ENCODE measurements around the gene FALEC.
"Not testable (repeated sequence)": the region's sequence is repeated elsewhere in the genome, so short reads cannot be mapped to it uniquely, and the experiment has no call there.

Gene FALEC

DNA sequence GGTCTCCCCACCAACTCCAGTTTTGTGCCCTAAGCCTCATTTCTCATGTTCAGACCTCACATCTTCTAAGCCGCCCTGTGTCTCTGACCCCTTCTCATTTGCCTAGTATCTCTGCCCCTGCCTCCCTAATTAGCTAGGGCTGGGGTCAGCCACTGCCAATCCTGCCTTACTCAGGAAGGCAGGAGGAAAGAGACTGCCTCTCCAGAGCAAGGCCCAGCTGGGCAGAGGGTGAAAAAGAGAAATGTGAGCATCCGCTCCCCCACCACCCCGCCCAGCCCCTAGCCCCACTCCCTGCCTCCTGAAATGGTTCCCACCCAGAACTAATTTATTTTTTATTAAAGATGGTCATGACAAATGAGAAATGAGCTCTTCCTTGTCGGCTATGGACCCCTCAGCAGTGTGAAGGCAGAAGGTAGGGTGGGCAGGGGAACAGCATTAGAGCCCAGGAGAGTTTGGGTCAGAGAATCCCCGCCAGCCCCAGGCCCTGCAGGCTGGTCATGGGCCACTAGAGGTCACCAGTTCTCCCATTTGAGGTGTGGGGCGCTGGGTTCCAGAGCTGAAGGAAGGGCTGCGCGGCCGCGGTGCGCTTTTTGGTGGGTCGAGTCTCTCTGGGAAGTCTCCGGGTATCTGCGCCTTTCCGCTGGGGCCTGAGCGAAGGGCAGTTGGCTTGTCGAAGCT lies 45.2 kb downstream of the FALEC start:
- DNase-seq: peak; percentile 87

DNA sequence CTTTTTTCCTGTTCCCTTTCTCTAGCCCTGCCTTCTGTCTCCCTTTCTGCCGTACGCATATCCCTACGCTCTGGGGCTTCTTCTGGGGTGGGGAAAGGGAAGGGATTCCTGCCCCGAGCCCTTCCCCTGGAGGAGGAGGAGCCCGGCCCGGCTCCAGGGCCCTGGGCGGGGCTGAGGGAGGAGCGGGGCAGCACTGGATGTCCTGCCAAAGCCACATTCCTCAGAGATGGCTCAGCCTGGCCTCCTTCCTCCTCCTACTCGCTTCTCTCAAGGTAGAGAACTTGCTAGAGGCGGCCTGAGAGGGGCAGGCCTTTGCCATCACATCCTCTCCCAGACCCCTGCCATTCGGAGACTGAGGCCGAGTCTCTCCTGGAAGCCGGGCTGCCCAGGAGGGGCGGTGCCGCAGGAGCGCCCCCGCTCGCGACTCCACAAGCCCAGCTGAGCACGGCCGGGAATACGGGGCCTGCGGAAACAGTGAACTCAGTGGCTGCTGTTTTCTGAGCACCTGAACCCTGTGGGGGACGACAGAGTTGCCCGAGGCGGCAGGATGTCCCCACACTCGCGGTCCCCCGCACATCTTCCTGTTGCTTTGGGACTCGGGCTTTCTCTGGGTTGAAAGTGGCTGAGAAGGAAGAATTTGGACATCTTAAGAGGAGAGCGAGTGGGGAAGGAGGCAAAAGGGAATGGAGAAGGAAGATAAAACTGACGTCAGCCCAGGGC lies 45.9 kb downstream of the FALEC start:
- DNase-seq: peak; percentile 72

DNA sequence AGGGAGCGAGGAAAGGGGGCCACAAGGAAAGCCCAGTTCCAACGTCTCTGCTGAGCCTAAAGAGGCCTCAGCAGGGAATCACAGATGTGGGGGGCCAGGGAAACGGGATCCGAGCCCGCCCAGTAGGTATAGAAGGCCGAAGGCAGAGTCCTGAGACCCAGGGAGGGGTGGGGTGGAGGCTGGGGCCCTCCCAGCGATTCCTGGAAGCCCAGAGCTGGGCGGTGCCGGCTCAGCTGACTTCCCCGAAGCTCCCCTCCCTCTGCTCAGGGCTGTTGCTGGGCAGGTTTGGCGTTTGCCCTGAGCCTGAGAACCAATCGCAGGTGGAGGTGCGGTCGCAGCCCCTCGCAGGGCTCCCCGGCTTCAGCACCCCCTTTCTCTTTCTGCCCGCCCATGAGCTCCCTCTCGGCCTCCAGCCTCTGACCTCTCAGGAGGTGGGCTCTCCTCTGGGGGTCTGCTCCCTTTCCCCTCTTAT lies 46.5 kb downstream of the FALEC start:
- DNase-seq: peak; percentile 93

DNA sequence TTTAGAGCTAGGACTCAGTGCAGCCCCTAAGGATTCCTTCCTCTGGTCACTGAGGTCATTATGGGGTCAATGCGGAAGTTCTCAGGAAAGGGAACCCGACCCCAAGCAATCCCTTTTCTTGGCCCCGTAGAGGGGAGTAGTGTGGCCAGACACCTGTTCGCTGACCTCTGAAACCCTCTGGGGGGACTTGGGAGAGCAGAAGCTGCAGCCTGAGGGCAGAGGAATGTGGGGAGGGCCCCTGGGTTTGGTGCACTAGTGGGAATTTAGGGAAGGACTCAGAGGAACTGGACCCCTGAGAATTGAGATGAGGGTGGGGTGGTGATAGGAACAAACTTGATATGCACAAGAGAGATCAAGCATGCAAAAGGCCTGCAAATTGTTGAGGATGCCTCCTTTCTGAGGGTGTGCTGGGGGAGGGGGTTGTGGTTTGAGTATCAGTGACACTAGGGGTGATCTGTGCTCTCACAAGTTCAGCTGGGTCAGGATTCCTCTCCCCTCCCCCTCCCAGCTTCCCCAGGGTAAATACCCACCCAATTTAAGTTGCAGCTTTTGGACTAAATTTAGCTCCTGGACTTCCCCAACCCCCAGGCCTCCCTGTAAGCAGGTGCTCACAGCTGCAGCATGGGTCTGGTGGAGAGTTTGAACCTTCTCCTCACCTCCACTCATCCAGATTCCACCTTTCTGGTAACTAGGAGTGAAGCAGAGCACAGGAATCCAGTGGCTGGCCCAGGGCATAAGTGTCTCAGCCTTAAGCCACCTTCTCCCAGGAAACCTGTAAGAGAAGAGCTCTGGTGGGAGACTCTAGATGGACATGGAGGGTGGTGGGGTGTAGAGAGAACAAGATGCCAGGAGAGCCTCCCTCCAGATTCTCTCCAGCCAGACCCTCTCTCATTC lies 47.1 kb downstream of the FALEC start:
- DNase-seq: peak; percentile 89

DNA sequence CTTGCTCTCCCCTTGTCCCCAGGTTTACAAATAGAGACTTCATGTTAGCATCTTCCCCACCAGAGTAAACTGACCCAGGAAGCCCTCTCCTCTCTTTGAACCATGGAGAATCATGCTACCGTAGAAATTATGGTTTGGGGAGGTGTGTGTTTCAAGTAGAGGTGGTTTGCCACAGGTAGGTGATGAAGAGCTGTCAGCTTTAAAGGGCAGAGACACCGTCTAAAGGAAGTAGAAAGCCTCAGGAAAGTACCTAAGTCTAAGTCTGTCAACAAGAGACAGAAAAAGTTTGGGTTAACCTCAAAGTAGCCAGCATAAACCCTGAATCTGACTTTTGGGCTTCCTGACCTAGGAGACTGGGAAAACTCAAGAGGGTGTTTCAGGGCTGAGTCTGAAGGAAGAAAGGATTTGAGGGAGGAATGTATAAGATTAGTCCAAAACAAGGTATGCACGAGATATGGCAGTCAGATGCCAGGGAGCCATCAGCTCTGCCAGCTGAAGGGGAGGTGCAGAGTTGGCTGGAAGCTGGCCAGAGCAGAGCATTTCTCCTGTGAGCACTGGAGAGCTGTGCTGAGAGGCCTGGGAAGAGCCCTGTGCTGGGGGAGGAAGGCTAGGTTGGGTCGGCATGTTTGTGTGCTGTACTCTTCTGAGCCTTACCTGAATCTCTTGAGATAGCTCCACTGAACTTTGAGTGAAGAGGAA lies 47.9 kb downstream of the FALEC start:
- DNase-seq: no peak

DNA sequence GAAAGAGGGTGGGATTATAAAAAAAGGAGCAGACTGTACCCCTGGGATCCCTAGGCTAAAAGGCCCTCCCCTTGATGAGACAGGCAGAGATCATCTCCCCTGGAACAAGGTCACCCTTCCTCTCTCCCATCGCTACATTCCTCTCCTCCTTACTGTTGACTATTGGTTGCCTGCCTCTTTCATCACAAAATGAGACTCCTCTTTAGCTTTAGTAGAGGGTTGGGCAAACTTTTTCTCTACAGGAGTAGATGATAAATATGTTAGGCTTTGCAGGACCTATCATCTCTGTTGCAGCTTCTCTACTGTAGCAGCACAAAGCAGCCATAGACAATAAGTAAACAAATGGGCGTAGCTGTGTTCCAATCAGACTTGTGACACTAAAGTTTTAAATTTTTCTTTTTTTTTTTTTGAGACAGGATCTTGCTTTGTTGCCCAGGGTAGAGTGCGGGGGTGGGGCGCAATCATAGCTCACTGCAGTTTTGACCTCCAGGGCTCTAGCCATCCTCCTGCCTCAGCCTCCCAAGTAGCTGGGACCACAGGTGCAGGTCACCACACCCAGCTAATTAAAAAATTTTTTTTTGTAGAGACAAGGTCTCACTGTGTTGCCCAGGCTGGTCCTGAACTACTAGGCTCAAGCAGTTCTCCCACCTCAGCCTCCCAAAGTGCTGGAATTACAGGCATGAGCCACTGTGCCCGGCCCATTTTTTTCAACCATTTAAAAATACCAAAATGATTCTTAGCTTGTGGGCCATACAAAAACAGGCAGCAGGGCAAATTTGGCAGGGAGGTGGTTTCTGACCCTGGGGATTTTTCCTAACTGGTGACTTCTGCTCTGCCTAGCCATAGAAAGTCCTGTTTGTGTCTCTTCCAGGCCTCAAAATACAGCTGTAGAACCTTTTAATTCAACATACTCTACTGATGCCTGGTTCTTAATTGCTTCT lies 48.8 kb downstream of the FALEC start:
- no peak for DNase-seq

DNA sequence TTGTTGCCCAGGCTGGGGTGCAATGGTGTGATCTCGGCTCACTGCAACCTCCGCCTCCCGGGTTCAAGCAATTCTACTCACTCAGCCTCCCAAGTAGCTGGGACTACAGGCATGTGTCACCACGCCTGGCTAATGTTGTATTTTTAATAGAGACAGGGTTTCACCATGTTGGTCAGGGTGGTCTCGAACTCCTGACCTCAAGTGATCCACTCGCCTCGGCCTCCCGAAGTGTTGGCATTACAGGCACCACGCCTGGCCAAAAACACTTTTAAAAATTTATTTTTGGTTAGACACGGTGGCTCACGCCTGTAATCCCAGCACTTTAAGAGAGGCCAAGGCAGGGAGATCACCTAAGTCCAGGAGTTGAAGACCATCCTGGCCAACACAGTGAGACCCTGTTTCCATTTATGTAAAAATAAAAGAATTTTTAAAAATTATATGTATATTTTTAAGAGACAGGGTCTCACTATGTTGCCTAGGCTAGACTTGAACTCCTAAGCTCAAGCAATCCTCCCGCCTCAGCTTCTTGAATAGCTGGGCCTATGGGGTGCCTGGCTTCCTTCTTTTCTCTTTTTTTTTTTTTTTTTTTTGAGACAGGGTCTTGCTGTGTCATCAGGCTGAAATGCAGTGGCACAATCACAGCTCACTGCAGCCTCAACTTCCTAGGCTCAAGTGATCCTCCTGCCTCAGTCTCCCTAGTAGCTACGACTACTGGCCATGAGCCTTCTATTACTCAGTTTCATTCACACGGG lies 49.9 kb downstream of the FALEC start:
- not testable (repeated sequence) for DNase-seq

DNA sequence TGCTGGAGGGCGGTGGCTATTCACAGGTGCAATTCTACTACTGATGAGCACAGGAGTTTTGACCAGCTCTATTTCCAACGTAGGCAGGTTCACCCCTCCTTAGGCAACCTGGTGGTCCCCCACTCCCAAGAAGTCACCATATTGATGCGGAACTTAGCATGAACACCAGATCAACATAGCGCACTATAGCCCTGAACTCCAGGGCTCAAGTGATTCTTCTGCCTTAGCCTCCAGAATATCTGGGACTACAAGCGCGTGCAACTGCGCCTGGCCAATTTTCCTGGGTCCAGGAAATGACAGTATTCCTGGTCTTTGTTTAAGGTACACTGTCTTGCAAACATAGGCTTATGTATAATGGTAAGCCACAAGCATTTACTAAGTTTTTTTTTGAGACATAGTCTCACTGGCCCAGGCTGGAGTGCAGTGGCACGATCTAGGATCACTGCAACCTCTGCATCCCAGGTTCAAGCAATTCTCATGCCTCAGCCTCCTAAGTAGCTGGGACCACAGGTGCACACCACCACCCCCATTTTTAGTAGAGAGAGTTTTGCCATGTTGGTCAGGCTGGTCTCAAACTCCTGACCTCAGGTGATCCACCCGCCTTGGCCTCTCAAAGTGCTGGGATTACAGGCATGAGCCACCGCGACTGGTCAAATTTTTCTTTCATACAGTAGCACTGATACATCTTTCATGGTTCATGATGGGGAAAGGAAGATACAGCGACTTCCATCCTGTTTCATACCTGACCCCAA lies 51.2 kb downstream of the FALEC start:
- DNase-seq: no peak

DNA sequence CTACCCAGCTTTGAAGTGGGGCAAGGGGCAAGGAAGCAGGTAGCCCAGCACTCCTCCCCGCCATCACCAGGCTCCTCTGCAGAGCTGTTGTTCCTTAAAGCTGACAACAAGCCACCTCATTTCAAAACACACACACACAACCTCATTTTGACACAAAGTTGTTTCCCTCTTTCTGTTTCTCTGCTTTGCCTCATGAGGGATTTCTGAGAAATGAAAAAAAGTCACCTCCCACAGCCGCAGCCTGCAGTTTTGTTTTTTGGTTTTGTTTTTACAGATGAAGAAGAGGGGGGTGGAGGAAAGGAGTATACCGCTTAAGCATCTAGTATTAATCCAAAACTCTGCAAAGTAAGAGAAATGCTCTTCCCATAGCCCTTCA lies 51.8 kb downstream of the FALEC start:
- DNase-seq: peak; percentile 74

DNA sequence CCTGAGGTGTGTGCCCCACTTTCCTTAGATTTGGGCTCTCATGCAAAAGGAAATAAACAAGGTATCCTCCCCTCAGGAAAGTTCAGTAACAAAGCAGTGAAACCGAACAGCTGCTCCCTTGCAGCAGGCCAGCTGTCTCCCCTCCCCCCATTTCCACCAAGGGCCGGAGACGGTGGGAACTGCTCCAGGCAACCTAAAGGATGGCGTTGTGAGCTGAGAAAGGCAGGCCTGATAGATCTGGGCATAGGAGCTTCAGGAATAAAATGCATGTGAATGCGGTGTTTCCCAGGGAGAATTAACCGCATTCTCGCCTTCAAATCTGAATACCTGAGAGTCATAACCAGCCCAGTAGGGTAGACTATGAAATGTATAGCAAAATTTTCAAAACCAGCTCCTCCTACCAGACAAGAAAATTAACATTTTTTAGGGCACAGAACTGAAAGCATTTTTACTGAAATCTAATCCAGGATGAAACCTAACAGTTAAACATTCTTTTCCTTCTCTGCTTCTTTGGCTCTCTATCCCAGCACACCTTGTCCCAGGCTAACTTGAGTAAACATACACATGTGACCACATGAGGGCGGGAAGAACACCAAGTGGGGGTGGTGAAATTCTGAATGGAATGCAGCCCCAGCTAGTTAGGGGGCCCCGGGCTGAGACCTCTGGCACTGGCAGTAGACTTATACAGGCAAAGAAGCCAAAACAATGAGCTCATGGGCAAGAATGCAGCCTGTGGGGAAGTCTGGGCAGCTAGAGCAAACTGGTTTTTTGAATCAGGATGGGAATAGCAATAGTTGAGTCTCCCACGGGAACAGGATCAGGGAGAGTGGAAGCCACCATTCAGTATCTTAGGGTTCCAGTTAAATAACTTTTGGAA lies 52.4 kb downstream of the FALEC start:
- peak; percentile 63 for DNase-seq

DNA sequence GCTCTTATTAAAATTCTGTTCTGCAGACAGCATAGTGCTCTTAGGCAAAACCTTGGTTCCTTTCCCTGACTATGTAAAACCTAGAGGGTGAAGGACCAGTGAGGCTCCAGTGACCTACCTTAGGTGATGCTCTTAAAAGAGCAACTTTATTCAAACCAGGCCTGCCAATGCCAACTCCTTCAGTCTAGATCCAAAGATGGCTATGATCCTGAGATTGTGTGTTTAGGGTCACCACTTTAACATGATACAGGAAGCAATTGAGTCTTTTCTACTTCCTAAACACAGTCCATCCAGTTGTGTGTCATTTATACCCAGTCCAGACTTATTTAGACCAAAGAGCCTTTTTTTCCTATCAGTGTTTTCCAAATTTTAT lies 53.0 kb downstream of the FALEC start:
- no peak for DNase-seq

DNA sequence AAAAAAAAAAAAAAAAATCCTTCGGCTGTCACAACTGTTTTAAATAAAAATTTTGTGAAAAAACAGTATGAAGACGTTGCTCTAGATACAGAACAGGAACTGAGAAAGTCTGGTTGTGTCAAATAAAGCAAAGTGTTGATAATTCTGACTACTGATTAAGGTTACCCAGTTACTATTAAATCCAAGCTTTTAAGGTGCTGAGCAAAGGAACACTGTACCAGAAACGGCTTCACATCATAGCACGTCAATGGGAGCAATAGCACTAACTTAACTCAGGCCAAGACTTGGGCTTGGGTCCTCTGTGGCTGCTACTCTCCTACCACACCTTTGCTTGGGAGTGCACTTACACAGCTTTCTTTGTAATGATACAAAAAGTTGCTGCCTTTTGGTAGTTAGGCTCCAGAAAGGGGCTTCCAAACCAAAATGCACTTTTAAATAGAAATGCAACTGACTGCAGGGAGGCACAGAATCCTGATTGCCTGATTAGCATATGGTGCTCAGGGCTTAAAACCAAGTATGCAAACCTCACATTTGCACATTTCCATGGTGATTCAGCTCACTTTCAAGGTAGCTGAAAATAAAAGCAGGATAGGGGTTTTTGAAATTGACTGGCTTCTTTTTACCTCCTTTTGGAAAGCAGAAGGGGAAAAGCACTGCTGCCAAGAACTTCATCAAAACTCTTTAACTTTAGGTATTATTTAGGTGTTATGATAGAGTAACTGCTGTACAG lies 57.5 kb downstream of the FALEC start:
- DNase-seq: no peak

DNA sequence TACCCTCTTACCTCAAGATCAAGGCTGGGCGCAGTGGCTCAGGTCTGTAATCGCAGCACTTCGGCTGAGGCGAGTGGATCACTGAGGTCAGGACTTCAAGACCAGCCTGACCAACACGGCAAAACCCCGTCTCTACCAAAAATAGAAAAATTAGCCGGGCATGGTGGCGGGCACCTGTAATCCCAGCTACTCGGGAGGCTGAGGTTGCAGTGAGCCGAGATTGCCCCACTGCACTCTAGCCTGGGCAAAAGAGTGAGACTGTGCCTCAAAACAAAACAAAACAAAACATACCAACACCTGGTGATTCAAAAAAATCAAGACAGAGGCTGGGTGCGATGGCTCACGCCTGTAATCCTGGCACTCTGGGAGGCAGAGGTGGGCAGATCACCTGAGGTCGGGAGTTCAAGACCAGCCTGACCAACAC lies 58.1 kb downstream of the FALEC start:
- DNase-seq: peak; percentile 55

DNA sequence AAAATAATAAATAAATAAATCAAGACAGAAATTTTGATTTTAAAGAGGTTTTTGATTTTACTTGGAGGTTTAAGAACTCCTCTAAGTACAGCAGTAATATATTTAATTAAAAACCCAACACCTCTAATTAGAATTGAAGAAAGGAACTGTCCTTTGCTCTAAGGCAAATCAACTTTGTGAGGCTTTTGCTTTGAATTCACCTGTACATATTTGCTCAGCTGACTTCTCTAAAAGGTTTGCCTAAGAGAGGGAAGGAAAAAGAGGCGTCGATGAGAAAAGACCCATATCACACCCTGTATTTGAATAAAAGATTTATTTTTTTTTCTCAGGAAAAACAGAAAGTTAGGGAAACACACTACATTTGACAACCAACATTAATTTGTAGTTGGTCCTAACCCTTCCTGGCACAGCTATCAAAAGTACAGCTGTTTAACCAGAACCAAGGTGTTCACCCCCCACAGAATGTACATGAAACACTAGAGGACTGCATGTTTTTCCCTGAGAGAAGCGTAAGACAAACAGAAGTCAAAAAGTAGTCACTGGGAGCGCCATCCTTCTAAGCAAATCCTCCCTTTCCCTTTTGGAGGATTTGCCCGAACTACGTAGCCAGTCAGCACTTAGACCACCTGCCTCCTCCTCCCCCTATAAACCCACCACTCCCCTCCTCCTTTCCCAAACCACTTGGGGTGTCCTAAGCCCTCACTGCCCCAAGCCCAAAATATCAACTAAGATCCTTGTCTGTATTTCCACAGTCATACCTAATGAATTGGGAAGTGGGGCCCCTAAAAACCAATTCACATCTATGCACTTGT lies 58.9 kb downstream of the FALEC start:
- DNase-seq: no peak

DNA sequence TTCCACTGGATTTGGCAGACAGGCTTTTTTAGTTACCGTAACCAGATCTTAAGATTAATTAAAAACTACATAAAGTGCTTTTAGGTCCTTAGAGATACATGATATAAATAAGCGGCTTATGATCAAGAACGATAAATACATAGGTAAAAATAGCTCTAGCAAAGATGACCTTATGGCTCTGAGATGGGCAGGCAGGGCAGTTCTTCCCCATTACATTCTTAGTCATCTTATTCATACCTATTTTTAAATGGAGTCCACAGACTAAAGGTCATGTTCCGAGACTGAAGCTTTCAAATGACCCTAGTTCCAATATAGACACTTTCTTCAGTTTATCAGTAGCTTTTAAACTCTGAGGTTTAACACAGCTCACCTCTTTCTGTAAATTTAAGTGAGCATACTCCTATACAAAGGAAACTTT lies 59.5 kb downstream of the FALEC start:
- DNase-seq: no peak

DNA sequence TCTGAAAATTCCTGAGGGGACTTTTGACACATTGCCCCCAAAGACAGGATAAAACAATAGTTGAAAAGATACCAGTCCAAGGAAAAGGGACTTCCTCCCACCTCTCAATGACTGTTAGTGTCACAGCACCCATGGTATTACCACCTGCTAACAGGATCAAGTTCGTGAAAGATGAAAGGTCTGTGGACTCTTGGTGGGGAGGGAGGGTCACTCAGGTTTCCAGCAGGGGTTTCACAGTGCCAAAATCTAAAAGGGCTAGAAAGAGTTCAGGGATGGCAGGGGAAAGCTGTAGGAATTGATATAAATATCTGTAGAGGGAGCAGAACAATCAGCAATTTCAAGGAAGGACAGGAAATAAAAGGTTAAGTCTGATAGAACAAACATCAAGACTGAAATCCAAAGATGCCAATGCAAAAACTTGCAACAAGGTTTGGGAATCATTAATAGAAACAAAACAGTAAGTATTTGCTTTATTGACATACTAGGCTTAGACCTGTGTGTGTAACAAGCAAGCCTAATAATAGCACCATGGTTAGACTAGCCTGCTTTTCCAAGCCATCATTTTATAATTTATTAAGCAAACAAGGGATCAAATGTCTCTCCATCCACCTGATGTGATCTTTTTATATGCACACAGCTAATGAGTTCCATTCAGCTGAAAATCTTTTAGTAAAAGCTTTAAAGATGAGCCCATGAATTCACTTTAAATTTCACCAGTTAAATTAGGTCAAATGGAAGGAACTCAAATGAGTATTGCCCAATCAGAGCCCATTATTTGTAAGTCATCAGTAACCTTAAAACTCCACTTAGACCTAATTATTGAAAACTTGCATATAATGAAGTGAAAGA lies 60.2 kb downstream of the FALEC start:
- no peak for DNase-seq

DNA sequence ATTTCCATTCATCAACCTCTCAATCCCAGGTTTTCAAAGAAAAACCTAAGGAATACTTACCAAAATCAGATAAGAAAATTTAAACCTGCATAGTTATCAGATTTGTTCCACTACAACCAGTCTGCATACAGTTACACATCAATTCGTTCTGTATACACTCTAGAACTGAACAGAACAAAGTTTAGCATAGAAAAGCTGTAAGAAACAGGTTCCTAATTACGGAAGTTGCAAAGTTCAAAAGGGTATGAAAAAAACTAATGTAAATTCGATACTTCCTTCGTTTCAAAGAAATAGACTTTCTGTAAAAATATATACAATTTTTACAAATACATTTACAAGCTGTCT lies 60.8 kb downstream of the FALEC start:
- DNase-seq: no peak
